Uterus (tissue), 2 donors: ENCODE measurements around the gene RUFY2.

ENCODE experiments used
- POLR2A ChIP-seq, 2 donors: fragments of 450-650 bp; IDR thresholded peaks; one replicate each; pipeline ENCODE4 v1.6.1; 2016; ENCODE audit warnings: antibody characterized with exemption in 2 of 2, mild to moderate bottlenecking in 1 of 2, moderate library complexity in 1 of 2
- TF ChIP-seq, protein P1 (sequence below), 4 experiments: fragments of 200-600 bp in 2 of 4; fragments of 450-650 bp in 2 of 4; sonication (generic) in 2 of 4; IDR thresholded peaks; one replicate each; pipeline ENCODE4 v1.5.1; 2016 to 2019; ENCODE audit warnings: antibody characterized with exemption in 4 of 4, mild to moderate bottlenecking in 2 of 4, moderate library complexity in 1 of 4

DNA sequence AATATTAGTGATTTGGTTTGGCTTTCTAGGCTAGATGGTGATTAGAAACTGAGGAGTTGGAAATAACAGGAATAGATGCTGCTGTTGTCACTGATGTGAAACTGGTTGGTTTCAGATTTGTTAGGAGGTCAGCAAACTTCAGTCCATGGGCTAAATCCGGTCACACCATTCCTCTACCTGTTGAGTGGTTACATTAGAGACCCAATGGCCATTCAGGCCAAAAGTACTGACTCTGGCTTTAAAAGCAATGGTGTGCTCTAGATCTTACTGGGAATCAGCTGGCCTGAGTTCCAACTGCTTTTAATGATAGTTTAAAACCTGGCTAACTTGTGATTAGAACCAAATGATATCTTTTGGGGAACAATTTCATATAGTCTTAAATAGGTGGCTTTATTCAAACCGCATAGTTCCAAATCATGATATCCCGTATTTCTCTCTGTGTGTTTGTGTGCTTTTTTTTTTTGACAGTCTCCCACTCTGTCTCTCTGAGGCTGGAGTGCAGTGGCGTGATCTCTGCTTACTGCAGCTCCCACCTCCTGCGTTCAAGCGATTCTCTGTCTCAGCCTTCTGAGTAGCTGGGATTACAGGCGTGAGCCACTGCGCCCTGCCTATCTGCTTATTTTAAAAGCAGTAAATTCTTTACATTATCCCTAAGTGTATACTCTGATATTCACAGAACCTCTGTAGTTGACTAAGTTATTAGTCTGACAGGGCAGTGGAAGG, 66.6 kb downstream of the RUFY2 start:
- TF ChIP-seq, protein P1, sequence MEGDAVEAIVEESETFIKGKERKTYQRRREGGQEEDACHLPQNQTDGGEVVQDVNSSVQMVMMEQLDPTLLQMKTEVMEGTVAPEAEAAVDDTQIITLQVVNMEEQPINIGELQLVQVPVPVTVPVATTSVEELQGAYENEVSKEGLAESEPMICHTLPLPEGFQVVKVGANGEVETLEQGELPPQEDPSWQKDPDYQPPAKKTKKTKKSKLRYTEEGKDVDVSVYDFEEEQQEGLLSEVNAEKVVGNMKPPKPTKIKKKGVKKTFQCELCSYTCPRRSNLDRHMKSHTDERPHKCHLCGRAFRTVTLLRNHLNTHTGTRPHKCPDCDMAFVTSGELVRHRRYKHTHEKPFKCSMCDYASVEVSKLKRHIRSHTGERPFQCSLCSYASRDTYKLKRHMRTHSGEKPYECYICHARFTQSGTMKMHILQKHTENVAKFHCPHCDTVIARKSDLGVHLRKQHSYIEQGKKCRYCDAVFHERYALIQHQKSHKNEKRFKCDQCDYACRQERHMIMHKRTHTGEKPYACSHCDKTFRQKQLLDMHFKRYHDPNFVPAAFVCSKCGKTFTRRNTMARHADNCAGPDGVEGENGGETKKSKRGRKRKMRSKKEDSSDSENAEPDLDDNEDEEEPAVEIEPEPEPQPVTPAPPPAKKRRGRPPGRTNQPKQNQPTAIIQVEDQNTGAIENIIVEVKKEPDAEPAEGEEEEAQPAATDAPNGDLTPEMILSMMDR (IDR thresholded peaks at IDR 0.05), result no peak
- TF ChIP-seq POLR2A (IDR thresholded peaks at IDR 0.05), result no peak
